HG03175 (cell line): ENCODE data around the gene SPG11.

ENCODE experiments used
- ATAC-seq: cut with Tn5 transposase; IDR thresholded peaks from one replicate; pipeline ENCODE4 v1.9.1; 2021; ENCODE audit warnings: mild to moderate bottlenecking, moderate library complexity; ENCODE audit not compliant: unreplicated experiment

Gene SPG11

GRCh38 chr15:44623178-44623577, 40.3 kb downstream of the SPG11 start:
- no peak for ATAC-seq

DNA sequence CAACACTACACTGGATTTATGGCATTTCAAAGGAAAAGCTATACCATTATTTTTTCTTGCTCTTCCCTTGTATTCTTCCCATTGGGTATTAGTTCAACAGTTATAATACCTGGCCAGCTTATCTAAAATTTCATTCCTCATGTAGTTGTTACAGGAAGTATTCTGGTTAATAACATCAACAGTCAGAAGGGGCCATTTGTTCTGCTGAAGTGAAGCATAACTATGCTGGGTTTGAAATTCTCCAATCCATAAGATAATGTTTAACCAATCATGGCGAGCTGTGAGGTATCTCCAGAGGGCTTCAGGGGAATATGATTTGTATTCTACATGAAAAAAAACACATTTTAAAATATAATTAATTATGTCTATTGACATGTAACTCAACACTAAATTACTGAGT, 43.4 kb downstream of the SPG11 start:
- no peak for ATAC-seq

DNA sequence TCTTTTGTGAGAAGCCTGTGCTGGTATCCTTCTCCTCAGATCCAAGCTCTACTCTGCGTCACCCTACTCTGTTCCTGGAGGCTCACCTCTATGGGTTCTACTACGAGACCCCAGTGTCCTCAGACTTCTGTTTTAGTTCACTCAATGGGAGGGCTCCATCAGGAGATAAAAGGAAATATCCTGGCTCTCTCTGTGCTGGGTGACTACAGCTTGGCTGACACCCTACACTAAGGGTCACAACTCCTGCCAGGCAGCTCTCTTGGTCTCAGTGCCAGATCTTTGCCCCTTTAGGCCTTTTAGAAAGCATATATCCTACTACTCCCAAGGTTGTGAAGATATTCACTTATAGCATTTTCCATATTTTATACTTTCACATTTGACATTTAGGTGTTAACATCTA, 46.5 kb downstream of the SPG11 start:
- no peak for ATAC-seq

DNA sequence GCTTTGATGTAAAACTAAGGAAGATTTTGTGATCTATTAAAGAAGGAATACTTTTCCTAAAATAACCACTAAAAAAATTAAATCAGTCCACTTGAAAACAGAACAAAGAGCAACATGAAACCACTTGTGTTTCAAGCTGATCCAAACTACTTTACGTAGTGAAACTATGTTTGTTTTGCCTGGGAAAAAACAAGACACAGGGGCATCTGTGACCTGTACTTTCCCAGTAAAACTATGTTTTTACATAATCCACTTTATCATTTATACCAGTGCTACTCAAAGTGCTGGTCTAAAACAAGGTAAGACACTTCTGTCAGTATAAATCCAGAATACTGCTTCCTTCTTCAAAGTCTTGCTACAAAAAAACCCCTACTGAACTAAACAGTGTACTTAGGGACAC, 56.7 kb downstream of the SPG11 start:
- no peak for ATAC-seq

GRCh38 chr15:44603126-44603525, 60.3 kb downstream of the SPG11 start:
- no peak for ATAC-seq

GRCh38 chr15:44598892-44599291, 64.6 kb downstream of the SPG11 start:
- no peak for ATAC-seq

DNA sequence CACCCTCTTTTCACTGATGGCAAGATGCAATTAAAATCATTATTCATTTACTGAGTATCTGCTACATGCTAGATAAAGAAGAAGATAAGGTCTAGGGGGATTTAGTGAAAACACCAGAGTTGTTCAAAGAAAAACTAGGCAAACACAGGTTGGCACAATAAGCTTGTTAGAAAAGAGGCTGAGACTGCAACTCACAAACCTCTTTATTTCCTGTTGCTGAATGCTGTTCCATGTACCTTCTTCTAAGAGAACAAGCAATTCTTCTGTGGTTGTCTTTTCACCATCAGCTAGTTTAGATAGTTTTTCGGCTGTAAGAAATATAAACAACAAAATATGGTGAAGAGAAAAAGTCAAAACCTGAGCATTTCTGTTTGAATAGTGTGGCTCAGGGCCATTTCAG, 65.4 kb downstream of the SPG11 start:
- no peak for ATAC-seq

- ATAC-seq: no peak
These were observed 66.9 kb downstream of the SPG11 start for GRCh38 chr15:44596511-44597010.

GRCh38 chr15:44595656-44596510, 67.6 kb downstream of the SPG11 start:
- ATAC-seq: no peak

GRCh38 chr15:44595246-44595645, 68.2 kb downstream of the SPG11 start:
- no peak for ATAC-seq

DNA sequence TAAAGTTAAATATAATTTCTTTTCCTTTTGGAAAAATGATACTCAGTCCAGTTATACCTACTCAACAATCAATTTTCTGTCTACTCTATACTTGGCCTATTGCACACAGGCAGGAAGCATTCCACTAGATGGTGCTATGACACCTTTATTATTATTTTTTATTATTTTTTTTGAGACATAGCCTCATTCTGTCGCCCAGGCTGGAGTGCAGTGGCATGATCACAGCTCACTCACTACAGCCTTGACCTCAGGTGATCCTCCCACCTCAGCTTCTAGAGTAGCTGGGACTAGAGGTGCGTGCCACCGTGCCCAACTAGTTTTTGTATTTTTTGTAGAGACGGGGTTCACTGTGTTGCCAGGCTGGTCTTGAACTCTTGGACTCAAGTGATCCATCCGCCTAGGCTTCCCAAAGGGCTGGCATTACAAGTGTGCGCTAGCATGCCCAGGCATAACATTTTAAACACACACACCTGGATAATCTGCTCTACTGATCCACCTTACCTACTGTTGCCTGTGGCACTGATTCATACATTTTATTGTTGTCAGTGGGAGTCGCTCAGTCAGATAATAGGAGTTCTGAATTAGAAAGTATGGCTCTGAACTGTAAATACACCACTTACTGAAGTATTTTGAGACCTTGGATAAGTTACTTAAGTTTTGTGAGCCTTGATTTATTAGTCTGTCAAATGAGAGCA, 70.3 kb downstream of the SPG11 start:
- ATAC-seq: no peak

DNA sequence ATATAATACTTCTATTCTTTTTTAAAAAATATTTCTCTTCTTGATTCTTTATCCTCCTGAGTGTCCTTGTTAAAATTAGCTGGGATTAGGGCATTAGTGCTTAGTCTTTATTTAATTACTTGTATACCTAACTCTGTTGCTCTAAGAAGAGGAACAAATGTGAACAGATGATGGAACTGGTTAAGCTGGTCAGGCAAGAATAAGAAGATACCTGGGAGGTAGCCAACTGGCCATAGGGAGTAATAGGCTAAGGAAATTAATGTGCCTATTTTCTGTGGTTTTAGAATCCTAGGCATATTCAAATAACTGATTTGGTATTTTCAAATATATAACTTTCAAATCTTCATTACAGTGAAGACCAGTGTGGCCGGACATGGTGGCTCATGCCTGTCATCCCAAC, 72.1 kb downstream of the SPG11 start:
- ATAC-seq: no peak

GRCh38 chr15:44588541-44588940, 74.9 kb downstream of the SPG11 start:
- no peak for ATAC-seq

DNA sequence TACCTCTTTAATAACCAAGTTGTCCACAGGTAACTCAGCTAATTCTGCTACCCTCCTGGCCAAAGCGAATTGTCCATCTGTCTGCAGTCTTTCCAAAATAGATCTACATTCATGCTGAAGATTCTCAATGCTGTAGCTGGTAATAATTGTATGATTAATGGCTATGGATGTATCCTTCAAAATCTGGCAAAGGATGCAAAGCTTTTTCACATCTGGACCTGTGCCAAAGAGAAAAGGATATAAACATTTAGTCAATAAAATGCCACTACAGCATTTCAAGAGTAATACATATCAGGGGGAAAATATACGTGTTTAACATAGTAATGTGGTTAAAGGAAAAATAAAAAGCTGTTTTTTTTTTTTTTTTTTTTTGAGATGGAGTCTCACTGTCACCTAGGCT, 77.8 kb downstream of the SPG11 start:
- no peak for ATAC-seq

DNA sequence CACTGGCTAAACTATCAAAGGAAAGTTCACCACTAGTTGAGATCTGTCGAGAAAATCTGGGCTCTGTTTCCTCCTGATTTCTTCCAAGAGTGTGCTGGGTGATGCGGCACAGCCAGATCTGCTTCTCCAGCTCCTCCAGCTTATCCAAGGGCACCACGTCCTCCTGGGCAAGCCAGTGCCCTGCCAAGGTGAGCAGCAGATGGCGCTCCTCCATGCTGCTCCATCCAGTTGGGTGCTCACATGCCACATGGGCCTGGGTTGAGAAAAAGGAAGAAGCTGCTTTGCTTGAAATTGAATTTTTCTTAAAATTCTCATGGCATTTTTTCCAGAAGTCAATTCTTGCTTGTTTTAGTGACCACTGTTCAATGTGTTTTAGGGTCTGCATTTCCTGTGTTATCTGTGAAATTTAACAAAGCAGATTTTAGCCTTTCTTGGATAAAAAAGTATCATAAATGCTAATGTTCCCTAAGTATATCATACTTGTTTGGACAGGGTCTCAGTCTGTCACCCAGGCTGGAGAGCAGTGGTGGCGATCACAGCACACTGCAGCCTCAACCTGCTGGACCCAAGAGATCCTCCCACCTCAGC, 79.2 kb downstream of the SPG11 start:
- no peak for ATAC-seq

- no peak for ATAC-seq
These were observed 83.4 kb downstream of the SPG11 start for GRCh38 chr15:44580105-44580504.

DNA sequence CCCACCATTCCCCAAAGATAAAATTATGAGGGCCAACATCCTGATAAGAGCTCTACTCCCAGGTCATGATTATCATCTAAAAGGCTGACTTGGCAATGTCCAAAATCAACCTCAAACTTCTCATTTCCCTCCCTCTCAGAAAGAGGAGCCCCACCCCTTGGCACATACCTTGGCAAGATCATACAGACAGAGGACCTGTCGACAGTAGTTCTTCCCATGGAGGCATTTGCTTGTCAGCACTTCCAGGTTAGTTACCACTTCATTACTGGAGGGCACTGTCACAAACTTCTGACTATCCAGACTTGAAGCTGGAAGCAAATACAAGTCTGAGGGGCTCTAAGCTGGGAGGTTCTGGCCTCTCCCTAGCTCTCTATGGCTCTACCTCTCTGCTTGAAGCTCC, 88.7 kb downstream of the SPG11 start:
- ATAC-seq: no peak

- no peak for ATAC-seq
These were observed 90.1 kb downstream of the SPG11 start for GRCh38 chr15:44573386-44573785.

GRCh38 chr15:44570361-44570760, 93.1 kb downstream of the SPG11 start:
- no peak for ATAC-seq

DNA sequence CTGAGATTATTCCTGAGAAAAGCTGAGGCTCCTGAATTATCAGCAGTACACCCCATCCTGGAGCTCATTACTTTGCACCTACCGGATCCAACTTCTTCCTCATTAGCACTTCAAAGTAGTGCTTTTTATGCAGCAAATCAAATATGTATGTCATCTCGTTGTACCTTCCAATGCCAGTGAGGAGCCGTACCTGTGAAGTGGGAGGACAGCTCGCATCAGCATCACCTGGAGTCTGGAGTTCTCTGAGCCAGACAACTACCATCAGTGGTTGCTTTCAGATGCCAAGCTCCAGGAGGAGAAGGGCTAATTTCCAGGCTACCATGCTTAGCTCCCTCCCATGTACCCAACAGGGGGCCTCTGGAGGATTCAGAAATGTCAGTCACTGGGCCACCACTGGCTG, 94.1 kb downstream of the SPG11 start:
- ATAC-seq: no peak

DNA sequence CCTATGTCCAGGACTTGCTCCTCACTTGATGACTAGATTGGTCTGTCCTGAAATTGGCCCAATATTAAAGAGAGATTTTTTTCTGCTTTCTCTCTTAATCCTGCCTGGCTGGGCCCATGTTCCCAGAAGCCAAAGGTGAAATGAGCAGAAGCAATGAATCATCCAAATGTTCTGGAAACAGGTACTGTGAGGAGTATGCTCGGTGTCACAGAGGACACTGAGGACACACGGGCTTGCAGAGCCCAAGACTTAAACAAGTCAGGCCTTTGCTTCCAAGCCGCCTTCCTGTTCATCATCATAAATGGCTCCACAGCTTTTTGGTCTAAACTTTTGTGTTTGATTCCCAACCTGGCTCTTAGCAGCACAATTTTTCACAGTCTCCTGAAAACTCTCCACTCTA, 95.1 kb downstream of the SPG11 start:
- no peak for ATAC-seq

- ATAC-seq: no peak
These were observed 97.3 kb downstream of the SPG11 start for GRCh38 chr15:44566155-44566540.
